GM18951 (cell line): ENCODE results near the gene ACADSB.

Experiments
- POLR2A ChIP-seq: IDR thresholded peaks from 4 replicates; pipeline ENCODE4 v1.6.1; 2011; ENCODE audit warnings: mild to moderate bottlenecking; ENCODE audit not compliant: insufficient read length, insufficient read depth; ENCODE audit errors: extremely low read depth
- in situ Hi-C: fragments of 300-500 bp; cut with MboI; formaldehyde crosslinking; loops from one replicate; pipeline ENCODE4 v1.12.0; 2022; ENCODE audit warnings: low sequenced_read_pairs, mixed read lengths, inconsistent platforms; ENCODE audit not compliant: unreplicated experiment

The ACADSB gene

DNA sequence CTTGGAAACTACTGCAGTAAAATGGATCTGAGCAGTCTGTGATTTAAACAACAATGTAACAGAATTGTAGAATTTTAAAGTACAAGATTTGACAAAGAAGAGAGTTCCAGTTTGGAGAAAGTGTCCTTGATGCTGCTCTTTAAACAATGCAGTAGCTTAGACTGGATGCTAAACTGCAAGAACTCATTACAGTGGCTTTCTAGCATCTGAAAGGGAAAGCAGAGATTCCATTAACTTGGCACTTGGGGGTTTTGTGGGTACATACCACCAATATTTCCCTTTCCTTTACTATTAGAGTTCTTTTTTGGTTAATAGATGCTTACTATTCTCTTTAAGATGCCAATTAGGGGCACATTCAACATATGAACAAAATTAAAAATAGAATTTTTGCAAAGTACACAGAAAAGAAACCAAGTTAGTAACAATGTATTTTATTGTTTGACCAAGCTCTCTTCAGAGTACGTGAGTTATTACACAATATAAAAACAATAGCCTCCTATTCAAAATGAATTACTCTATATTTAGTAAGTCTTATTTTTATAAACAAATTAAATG lies 16.7 kb upstream of the ACADSB start:
- TF ChIP-seq POLR2A, result no peak
- in situ Hi-C loops, result no loop called here

DNA sequence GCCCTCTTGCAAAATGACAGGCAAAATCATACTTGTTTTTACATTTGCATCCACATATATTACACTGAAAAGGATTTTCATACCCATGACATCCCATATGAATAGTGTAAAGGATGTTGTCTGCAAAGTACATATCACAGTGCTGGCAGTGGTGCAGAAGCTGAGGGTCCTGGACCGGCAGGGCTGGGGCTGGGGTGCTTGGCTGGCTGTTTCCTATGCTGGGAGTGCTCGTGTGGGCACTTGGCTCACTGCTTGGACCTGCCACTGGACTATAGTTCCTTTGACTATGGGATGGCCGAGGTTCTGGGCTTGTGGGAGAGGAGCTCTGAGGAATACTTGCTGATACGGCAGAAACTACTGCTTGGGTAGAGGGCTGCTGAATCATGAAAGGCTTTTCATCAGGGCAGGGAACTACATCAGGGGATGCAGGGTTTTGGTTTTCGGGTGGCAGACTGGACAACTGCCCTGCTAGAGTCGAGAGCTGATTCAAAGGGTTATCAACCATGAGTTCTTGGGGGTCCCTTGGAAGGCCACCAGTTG lies 14.9 kb upstream of the ACADSB start:
- in situ Hi-C loops, result no loop called here
- TF ChIP-seq POLR2A, result no peak

GRCh38 chr10:122995936-122996335 lies 12.9 kb upstream of the ACADSB start:
- no peak for TF ChIP-seq POLR2A
- in situ Hi-C loops, result no loop called here

- in situ Hi-C loops, result no loop called here
- TF ChIP-seq POLR2A, result no peak
Observed at GRCh38 chr10:122997864-122998263, 10.9 kb upstream of the ACADSB start.

DNA sequence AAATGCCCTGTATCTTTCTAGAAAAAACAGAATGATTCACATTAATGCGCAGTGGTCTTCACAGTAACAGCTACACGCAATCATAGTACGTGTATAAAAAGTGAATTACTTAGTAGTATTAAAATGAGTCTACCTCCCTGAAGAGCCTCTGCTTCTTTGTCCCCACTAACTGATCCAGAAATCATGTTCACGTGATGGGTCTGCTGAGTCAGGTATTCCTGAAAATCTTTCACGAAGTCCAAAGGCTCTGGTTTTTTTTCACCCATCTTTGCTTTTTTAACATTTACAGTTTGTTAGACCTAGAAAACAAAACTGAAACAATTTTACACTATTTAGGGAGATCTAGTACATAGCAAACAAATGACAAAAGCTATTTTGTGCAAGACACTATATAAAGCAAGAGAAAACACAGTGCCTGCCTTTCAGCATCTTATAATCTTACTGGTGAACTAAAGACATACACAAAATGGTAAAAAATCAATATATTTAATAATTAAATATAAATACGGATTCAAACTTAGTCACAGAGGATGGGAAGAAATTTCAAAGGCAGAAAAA lies 10.4 kb upstream of the ACADSB start:
- no peak for TF ChIP-seq POLR2A
- in situ Hi-C loops, result no loop called here

DNA sequence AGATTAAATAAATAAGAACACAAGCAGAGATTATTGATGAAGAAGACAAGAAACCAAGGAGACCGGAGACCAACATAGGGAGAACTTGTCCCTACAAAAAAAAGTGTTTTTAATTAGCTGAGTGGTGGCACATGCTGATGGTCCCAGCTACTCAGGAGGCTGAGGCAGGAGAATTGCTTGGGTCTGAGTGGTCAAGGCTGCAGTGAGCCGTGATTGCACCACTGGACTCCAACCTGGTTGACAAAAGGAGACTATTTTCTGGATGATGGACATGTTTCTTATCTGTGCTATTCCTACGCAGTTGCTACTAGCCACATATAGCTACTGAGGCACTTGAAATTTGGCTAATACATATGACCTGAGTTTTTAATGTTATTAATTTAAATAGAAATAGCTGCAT lies 9.9 kb upstream of the ACADSB start:
- no peak for TF ChIP-seq POLR2A
- in situ Hi-C loops, result no loop called here

DNA sequence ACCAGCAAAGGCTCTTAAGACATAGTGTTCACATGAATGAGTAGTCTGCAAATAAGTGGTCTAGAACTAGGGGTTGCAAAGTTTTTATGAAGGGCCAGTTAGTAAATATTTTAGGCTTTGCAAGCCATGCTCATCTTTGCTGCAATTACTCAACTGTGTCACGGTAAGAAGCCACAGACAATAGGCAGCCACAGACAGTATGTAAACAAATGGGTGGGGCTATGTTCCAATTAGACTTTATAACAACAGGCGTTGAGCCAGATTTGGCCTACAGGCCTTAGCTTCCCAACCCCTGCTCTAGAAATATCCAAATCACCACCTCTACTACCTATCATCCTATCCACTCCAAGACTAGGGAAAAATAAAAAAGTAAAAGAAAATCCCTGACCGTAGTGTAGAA lies 9.5 kb upstream of the ACADSB start:
- no peak for TF ChIP-seq POLR2A
- in situ Hi-C loops, result no loop called here

DNA sequence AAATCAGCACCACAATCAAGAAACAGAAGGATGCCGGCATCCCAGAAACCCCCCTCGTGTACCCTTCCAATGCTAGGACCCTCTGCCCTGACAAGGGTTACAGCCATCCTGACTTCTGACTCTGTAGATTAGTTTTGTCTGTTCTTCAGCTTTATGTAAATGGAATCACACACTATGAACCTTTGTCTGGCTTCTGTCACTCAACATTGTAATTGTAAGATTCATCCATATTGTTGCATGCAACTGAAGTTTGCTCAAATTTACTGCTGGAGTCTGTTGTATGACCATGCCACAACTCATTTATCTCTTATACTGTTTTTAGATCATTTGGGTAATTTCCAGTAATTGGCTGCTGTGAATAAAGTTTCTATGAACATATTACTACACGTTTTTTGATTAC lies 8.7 kb upstream of the ACADSB start:
- in situ Hi-C loops, result no loop called here
- no peak for TF ChIP-seq POLR2A

DNA sequence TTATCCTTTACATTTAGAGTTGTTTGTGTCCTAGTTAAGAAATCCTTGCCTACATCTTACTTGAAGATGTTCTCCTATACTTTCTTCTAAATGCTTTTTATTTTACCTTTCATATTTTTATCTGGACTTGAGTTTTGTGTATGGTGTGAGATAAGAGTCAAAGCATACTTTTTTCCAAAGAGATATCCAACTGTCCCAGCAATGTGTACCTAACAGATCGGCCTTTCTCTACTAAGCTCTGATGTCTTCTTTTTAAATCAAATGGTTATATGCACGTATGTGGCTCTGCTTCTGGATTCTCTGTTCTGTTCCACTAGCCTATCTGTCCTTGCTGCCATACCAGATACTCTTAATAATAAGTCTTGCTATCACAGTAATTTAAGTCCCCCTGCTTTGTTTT lies 7.4 kb upstream of the ACADSB start:
- in situ Hi-C loops, result no loop called here
- TF ChIP-seq POLR2A, result no peak

- in situ Hi-C loops, result no loop called here
- no peak for TF ChIP-seq POLR2A
Observed at GRCh38 chr10:123004298-123004697, 4.5 kb upstream of the ACADSB start.

DNA sequence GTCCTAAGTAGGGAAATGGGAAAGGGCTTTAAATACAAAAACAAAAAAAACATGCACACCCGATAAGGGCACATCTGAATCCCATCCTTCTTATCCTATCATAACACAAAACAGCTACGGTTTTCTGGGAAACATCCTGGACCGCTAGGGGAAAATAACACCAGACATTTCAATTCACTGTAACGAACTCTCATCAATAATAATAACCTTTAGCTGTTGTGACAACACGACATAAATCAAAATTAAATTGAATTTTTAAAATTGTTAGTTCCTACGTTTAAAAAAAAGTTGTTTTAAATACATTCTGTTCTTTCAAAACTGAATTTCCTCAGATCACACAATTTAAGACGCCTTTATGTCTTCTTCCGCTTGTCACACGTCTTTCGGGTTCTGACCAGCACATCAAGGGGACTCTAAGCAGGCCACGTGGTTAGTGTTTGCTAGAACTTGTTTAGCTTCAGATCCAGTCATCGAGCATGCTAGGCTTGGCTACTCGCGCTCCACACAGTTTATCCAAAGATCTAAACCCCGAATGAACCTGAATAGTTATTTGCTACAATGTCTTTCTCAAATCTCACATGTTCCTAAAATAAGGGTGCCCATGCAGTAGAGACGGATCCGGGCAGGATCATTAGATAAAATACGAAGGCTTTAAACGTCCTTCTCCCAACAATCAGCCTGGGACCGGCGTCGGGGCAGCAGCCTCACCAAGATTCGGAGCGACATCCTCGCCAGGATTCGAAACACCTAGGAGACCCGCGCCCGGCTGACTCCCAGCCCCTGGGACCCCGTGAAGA lies 1.1 kb upstream of the ACADSB start:
- in situ Hi-C loops, result no loop called here
- no peak for TF ChIP-seq POLR2A

DNA sequence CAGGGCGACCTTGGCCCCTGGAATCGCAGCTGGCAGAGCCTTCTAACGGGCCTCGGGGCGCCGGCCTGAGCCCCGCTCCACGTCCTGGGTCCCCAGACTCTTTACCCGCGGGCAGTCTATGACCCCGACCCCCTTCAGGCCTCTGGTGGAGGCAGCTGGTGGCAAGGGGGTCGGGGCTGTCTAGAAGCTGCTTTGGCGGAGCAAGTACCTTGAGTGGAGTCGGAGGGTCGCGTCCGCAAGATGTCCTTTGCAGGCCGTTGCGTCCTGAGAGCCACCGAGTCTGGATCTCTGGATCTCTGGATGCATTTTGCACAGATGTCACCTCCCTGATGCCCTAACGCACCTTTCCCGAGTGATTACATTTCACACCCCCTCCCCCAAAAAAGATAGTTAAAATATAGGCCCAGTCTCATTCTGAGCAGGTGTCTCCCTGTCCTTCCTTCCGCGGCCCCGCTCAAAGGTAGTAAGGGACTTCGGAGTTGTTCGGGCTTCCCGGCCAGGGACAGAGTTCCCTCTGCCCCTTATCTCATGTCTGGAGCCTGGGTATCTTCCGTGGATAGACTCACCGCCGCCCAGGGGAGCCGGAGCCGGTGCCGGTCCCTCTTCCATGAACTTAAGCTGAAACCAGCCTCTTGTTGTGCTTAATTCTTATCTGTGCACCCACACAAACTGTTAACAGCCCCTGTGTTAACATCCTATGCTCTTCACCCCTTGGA lies 457 bp downstream of the ACADSB start:
- TF ChIP-seq POLR2A, result no peak
- in situ Hi-C loops, result no loop called here

DNA sequence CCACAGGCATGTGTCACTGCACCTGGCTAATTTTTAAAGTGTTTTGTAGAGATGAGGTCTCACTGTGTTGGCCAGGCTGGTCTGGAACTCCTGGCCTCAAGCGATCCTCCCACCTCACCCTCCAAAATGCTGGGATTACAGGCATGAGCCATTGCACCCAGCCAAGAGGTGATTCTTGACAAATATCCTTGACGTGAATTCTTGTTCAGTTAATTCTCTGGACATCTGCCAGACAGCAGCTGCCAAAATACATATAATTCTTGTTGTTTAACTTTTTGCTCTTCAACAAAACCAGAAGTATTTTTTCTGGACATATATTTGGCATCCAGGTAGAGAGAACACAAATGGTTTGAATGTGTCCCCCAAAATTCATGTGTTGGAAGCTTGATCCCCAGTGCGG lies 3.2 kb downstream of the ACADSB start:
- no peak for TF ChIP-seq POLR2A
- in situ Hi-C loops, result no loop called here
